HG02852 (cell line): ENCODE data around the gene UBL5.

Source experiments
- ATAC-seq: cut with Tn5 transposase; IDR thresholded peaks from one replicate; pipeline ENCODE4 v1.9.1; 2021; ENCODE audit warnings: mild to moderate bottlenecking, moderate library complexity; ENCODE audit not compliant: unreplicated experiment

The UBL5 gene

GRCh38 chr19:9878511-9879196 lies 50.9 kb downstream of the UBL5 start:
- ATAC-seq = no peak
